ENCODE data around the gene ITPRID2. TPM values are rescaled to one million over a fixed set of nuclear protein-coding genes. Genes with fewer than 3 reads are reported as not detected.
"Not testable (repeated sequence)": the region's sequence is repeated elsewhere in the genome, so short reads cannot be mapped to it uniquely, and the experiment has no call there.

The ITPRID2 gene
- total and polyA plus RNA-seq, 8 donors = 90.6 to 175 (median 101) TPM

GRCh38 chr2:181954538-181954883 lies 63.0 kb downstream of the ITPRID2 start:
- Histone ChIP-seq H3K4me3 (no peak overlapping the region), H3K27me3 (no peaks in the 10 kb centered on the region), H3K27ac (peak overlapping the region in 1 of 2 donors; percentile 20), H3K4me1 (peaks cover 0 to 3% of the 10 kb centered on the region in 2 donors), H3K36me3 (no peaks in the 10 kb centered on the region), H3K9me3 (no peaks in the 10 kb centered on the region)
- DNase-seq = no peak
- ATAC-seq = peak; percentile 21
- intact Hi-C loops (cut with DNase I) = no loop called here
- TF ChIP-seq CTCF (IDR thresholded peaks at IDR 0.05) = no peak

GRCh38 chr2:181955010-181955409 lies 63.5 kb downstream of the ITPRID2 start:
- peak overlapping the region in 1 of 2 donors; percentile 20 for H3K27ac ChIP-seq
- ATAC-seq (no peak), DNase-seq (no peak)
- H3K36me3 ChIP-seq = no peaks in the 10 kb centered on the region
- intact Hi-C loops (cut with DNase I) = no loop called here
- H3K27me3 ChIP-seq = no peaks in the 10 kb centered on the region
- H3K4me1 ChIP-seq = peaks cover 0 to 3% of the 10 kb centered on the region in 2 donors
- no peaks in the 10 kb centered on the region for H3K9me3 ChIP-seq
- TF ChIP-seq CTCF (IDR thresholded peaks at IDR 0.05) = no peak
- no peak overlapping the region for H3K4me3 ChIP-seq

- H3K4me3 ChIP-seq; ATAC-seq; intact Hi-C loops (cut with DNase I); H3K4me1 ChIP-seq; H3K9me3 ChIP-seq; H3K27ac ChIP-seq; DNase-seq; H3K36me3 ChIP-seq; H3K27me3 ChIP-seq: not testable (repeated sequence)
These were observed 64.3 kb downstream of the ITPRID2 start for GRCh38 chr2:181955866-181956265.

GRCh38 chr2:181957668-181958067 lies 66.1 kb downstream of the ITPRID2 start:
- DNase-seq (no peak), ATAC-seq (peak; percentile 22)
- intact Hi-C loops (cut with DNase I) = no loop called here
- no peaks in the 10 kb centered on the region for H3K9me3 ChIP-seq
- H3K4me3 ChIP-seq = no peak overlapping the region
- no peak overlapping the region for H3K27ac ChIP-seq
- no peaks in the 10 kb centered on the region for H3K36me3 ChIP-seq
- H3K27me3 ChIP-seq = no peaks in the 10 kb centered on the region
- TF ChIP-seq CTCF (IDR thresholded peaks at IDR 0.05) = no peak
- H3K4me1 ChIP-seq = peaks cover 0 to 3% of the 10 kb centered on the region in 2 donors

GRCh38 chr2:181958726-181959125 lies 67.2 kb downstream of the ITPRID2 start:
- Histone ChIP-seq H3K27me3 (no peaks in the 10 kb centered on the region), H3K27ac (no peak overlapping the region), H3K4me1 (peaks cover 0 to 3% of the 10 kb centered on the region in 2 donors), H3K4me3 (no peak overlapping the region), H3K9me3 (no peaks in the 10 kb centered on the region), H3K36me3 (no peaks in the 10 kb centered on the region)
- no peak for DNase-seq
- TF ChIP-seq CTCF (IDR thresholded peaks at IDR 0.05) = no peak
- no peak for ATAC-seq
- intact Hi-C loops (cut with DNase I) = no loop called here

- no peak for DNase-seq
- intact Hi-C loops (cut with DNase I) = no loop called here
- Histone ChIP-seq H3K27ac (no peak overlapping the region), H3K9me3 (no peaks in the 10 kb centered on the region), H3K27me3 (no peaks in the 10 kb centered on the region), H3K36me3 (no peaks in the 10 kb centered on the region), H3K4me1 (peaks cover 0 to under 1% of the 10 kb centered on the region in 2 donors), H3K4me3 (no peak overlapping the region)
- no peak for ATAC-seq
- no peak for TF ChIP-seq CTCF (IDR thresholded peaks at IDR 0.05)
These were observed 68.0 kb downstream of the ITPRID2 start for GRCh38 chr2:181959508-181959907.

- intact Hi-C loops (cut with DNase I); ATAC-seq; H3K27ac ChIP-seq; H3K4me3 ChIP-seq; H3K4me1 ChIP-seq; H3K9me3 ChIP-seq; H3K27me3 ChIP-seq; H3K36me3 ChIP-seq; DNase-seq: not testable (repeated sequence)
These were observed 69.6 kb downstream of the ITPRID2 start for GRCh38 chr2:181961167-181961566.
